HG03457 (cell line): ENCODE measurements around the gene BIN1.

ENCODE experiments used
- ATAC-seq: cut with Tn5 transposase; IDR thresholded peaks from one replicate; pipeline ENCODE4 v1.9.1; 2021; ENCODE audit warnings: moderate number of reproducible peaks; ENCODE audit not compliant: unreplicated experiment

The BIN1 gene

DNA sequence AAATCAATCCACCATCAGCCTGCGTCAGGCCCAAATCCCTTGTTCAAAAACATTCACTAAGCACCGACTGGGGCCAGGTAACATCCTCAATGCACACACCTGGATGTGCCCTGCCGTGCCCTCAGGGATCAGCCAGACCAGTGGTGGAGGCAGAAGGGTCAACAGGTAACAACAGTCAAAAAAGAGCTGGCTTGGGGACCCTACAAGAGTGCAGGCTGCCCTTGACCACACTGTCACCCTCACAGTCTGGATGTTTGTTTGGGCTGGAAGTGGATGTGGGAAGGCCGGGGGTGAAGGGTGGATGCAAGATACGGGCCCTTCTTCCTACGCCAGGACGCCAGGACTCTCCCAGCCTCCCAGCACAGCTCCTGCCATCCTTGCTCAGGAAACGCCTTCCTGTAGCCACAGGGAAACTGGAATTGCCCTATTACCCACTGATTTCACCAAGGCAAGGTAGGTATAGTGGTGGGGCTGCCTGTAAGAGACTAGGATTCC, 2.7 kb downstream of the BIN1 start:
- no peak for ATAC-seq

DNA sequence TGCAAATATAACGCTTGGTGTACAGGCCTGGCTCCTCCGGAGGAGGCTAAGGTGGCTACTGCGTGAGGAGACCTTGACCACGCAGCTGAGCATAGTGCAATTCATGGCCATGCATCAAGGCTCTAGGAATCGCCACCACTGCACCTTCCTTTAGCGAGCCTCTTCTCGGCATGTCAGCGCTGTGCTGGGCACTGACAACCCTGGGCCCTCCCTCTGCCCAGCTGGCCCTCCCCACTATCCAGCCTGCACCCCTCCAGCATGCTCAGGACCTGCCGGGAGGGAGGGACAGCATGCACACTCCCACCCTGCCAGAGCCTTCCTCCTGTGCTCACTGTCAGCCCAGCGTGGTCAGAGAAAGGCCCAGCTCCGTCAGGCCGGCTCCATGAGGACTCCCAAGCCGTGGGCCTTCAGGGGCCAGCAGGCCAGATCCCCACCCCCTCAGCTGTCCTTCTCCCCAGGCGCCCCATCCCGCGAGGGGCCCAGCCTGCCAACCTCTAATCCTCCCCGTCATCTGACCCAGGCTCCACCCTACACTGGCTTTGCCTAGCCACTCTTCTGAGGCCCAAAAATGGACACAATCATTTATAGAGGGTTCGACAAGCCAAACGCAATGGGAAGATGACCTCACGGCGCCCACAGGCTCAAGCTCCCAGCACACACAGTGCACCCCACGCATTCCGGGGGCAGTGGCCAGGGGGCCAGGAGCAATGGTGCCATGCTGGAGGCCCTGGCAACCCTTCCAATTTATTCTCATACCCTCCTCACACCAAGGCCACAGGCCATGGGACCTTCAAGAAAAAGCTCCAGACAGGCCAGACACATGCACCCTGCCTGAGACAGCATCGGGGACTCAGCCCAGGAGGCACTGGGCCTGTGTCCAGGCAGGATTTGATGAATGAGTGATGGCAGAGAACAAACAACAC, 3.5 kb downstream of the BIN1 start:
- no peak for ATAC-seq

DNA sequence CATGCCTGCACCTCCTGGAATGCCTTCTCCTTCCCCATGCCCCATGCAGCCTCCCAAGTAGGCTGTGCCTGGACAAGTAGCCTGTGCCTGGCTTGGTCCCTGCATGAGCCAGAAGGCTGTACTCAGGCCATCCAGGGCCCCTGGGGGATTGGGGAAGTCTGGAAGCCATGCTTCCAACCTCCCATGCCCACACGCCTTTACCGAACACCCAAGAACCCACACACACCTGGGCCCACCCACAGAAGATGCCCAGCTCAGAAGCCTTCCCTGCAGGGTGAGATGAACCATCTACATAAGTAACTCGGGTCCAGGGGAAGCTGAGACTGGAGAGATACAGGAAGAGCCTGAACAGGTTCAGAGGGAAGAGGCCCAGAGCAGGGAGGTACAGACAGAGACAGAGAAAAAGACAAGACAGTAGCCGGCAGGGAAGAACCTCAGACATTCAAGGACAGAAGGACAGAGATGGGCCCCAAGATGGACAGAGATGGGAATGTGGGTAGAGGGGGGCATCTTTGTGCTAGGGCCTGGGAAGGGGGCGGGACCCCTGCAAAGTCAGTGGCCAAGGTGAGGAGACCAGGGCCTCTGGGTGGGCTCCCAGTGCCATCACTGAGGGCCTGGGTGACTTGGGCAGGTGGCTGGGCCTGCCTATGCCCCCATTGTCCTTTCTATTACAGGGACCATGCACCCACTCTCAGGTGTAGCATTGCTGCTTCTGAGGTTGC, 4.3 kb downstream of the BIN1 start:
- ATAC-seq, result no peak

DNA sequence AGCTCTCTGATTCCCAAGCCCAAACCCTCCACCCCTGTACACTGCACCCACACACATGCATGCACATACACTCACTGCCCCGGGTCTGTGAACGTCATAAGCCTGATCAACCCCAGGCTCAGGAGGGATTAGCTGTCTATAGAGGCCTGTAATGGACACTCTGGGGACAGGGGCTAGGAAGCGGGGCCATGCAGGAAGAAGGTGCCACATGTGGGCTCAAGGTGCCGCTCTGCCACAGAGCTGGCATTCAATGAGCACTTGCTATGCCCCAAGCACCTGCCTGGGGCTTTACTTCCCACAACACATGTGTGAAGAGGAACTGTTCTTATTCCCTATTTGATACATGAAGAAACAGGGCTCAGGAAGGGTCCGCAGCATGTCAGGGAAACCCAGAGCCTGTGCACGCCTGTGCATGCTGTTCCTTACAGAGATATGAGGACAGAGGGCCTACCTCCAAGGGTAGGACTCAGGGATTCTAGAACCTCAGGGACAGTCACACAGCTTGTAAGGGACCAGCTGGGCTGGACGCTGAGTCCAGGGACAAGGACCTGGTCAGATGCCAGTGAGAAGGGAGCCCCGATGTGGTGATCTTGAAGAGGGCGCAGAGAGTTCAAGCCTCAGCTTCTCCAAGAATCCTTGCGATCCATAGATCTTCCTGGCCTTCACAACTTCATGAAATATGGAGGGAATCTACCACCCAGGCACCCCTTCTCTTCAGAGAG, 5.0 kb downstream of the BIN1 start:
- no peak for ATAC-seq

DNA sequence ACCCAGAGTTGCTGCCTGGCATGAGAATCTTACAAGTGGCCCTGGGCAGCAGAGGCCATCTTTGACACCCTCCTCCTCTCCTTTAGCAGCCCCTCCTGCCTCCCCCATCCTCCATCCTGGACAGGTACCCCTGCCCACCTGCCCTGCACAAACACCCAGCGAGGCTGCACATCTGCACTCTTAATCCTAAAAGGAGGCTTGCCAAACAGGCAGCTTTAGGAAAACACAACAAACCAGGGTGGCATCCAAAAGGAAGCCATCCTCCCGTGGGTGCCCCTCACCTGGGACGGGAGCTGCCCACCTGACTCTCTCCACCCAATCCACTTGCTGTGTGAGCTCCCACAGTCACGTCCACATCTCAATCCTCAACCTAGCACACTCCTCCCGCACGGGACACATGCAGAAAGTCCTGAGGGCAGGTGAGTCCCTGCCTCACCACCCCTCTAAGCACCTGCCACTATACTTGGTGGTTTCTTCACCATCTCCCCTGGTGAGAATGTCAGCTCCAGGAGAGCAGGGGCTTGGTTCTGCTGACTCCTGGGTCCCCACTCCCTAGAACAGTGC, 5.8 kb downstream of the BIN1 start:
- no peak for ATAC-seq

DNA sequence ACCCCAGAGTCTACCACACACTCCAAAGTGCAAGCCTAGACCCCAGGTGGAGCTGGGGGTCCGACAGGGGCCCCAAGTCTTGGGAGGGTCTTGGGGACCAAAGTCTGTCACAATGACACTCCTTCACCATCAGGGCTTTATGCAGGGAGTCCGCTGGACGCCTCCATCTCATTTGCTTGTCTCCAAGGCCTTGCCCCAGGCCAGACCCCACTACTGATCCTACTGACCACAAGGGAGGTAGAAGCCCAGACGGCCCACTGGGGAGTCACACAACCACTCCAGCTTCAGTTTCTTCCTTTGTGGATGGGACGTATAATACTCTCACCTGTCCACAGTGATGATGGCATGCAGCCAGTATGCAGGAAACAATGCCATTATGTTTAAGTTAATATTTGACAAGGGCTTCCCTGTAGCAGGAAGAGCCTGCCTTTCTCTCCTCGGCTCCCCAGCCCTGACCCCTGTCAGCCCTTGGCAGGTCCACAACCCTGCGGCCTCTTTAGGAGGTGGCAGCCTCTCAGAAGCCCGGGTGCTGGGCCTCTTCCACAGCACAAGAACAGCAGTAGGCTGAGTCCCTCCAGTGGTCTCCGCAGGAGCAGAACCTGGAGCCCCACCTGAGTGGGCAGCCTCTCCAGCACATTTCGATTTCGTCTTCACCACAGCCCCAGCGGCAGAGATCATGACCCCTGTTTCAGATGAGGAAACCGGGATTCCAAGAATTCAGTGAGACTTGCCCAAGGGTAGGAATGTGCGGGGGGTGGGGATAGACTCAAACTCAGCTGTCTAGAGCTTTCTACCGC, 6.5 kb downstream of the BIN1 start:
- no peak for ATAC-seq

DNA sequence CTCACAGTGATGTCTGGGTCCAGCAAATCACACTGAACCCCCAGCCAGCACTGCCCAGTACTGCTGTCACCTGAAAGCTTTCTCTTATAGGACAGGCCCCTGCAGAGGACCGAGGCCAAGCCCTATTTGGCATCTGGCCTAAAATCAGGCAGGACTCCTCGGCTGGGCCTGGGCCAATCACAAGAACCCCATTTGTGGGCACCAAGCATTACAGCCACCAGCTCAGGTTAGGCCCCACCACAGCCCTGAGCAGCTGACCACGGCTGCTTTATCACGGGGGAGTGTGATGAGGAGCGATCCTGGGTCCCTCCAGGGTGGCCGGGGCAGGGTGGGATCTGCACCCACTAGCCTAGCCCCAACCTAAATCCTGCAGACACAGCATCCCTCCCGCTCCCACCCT, 8.2 kb downstream of the BIN1 start:
- ATAC-seq, result no peak

DNA sequence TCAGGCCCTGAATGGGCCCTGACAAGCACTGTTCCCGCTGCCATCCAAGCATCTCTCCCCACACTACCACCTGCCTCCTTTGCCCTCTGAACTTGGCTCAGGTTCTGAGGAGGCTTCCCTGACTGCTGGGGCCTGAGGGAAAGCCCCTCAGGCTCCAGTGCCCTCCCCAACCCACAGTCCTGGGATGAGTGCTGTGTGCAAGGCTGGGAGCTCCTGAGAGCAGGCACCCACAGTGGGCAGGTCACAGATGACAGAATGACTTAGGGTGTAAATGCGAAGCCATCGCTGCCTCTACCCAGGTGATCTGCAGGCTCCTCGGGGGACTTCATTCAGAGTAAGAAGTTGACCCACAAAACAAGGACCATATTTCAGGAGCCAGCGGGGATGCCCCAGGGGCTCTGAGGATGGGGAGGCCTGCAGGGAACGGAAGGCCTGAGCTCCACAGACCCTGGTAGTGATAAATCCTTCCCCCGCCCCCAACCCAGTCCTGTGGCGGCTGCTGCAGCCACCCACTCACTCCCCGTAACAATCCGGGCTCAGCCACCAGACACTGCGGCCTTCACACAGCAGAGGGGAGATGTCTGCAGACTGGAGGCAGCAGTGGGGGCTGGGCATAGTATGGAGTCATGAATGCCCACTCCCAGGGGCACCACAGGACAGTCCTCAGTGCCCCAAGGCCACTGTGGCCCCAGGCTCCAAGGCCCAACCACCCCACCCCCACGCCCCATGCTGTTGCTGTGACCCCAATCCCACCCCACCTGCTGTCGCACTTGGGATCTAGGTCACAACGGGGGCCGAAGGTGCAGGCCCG, 8.9 kb downstream of the BIN1 start:
- ATAC-seq, result no peak

DNA sequence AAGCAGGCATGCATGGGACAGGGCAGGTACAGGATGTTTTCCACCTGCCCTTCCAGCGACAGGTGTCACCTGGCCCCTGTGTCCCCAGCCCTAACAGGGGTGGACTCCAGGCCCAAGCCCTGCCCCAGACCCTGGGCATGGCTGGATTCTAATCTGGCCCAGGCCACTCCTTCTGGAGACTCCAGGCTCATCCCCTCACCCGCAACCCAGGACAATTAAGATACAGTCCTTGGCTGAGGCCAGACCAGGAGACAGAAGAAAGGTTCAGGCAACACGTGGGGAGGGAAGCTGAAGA, 9.5 kb downstream of the BIN1 start:
- no peak for ATAC-seq

DNA sequence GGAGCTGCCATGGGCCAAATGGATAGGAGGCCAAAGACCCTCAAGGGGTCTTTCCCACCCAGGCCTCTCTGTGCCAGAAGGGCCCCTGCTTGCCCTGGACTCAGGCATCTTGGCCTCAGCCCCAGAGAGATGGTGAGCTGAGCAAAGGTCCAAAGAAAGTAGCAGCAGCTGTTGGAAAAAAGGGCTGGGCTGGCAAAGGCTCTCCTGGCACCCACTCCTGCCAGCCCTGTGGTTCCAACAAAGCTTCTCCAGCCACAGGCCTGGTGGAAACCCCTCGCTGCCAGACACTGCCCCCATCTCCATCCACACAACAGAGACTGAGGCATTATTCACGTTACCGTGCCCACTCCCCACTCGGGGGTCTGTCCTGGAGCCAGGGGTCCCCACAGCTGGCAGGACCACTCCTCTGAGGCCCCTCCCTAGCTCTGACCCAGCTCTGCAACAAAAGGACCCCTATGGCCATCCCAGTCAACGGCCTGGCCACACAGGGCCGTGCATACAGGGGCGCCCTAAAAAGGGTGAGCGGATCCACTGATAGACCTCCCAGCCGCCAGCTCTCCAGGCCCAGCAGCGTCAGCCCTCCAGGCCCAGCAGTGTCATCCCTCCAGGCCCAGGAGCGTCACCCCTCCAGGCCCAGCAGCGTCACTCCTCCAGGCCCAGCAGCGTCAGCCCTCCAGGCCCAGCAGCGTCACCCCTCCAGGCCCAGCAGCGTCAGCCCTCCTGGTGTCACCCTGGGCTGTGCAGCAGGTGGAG, 10.1 kb downstream of the BIN1 start:
- no peak for ATAC-seq

DNA sequence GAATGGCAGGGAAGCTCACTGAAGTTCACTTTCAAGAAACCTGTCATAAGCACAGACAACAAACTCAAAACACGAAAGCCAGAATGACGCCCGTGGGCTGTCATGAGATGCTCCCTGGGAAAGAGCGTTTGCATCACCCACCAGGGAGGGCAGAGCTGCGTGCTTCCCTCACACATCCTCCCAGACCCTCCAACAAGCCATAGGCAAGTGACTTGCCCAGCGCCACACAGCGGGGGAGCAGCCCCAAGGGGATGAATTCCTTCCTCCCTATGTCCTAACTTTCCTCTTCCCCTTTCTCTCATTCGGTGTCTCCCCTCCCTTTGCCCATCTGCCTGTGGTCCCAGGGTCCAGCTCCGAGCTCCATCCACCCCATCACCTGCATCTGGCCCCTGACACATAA, 10.7 kb downstream of the BIN1 start:
- ATAC-seq, result no peak

DNA sequence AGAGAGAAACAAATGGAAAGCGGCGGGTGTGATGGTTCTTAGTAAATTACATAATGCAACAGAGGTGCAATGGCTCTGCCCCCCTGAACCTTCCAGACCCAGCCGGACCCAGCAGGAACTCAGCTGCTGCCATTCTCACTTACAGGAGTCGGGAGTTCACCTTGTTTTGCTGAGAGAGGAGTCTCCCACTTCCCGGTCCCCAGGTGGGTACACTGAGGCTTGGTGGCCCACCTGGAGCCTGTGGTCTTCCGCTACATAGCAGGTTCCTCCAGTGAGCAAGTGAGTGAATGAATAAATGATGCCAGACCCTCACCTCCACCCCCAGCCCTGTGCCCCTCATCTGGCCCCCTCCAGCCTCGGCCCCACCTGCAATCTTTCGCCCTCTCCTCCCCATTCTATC, 11.2 kb downstream of the BIN1 start:
- no peak for ATAC-seq

DNA sequence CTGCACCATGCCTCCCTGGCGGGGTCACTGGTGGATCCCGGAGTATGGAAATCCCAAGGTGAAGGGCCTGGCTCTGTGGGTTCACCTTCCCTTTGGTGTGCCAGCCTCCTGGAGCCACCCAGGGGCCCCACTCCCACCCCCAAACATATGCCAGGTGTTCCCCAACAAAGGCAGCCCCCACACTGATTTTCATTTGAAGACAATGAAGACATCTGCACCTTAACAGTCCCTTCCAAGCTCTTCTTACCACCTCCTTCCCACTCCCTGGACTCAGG, 11.7 kb downstream of the BIN1 start:
- ATAC-seq, result no peak

DNA sequence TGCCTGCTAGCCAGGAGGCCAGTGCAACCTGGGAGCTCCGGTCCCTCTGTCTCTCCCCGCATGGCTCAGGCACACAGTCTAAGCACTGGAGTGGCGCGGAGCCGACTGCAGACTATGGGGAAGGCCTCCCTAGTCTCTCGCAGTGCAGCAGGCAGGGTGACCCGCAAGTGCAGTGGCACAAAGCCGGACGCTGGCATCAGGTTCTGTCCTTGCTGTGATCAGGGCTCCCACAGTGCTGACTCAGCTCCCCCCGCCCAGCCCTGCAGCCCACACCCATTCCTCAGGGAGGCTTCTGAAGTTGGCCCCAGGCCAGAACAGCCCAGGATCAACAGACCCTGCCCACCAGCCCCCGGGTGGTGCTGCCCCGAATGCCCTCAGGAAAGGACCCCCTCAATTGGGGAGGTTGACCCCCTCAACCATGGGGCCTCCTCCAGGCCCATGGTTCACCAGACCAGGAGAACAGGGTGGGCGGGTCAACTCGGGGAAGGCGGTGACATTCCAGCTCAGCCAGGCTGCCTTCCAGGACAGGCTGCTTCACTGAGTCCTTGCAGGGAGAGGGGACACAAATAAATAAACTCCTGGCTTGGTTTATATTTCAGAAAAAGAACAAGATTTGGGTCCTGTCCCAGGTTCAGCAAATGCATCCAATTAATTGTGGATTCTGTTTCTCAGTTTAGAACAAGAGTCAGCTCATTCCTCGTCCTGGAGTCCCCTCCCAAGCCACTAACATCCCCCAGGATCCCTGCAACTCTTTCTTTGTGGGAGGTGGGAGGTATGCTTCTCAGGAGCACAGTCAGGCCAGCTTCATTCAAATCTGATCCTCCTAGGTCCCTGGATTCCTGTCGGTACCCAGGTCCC, 12.2 kb downstream of the BIN1 start:
- ATAC-seq, result no peak

DNA sequence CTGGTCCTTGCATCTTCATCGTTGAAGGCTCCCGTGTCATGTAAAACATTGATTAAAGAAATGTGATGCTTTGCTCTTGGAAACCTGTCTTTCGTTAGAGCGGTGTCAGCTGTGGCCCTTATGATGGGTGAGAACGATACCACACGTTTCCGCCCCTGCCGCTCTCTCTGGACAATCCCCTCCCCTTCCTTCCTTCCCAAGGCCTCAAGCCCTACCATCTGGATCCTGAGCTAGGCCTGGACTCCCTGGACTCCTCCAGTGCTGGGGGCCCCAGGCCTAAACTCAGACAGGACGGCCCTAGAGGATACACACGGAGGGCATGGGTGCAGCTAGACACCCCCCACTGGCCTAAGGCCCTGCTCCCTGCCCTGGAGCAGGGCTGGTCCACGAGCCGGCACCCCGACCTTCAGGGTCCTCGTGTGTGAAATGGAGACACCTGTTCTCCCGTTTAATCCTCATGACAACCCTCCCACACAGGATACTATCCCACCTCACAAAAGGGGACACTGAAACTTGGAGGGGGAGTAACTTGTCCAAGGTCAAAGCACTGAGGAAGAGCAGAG, 13.2 kb downstream of the BIN1 start:
- ATAC-seq, result no peak

DNA sequence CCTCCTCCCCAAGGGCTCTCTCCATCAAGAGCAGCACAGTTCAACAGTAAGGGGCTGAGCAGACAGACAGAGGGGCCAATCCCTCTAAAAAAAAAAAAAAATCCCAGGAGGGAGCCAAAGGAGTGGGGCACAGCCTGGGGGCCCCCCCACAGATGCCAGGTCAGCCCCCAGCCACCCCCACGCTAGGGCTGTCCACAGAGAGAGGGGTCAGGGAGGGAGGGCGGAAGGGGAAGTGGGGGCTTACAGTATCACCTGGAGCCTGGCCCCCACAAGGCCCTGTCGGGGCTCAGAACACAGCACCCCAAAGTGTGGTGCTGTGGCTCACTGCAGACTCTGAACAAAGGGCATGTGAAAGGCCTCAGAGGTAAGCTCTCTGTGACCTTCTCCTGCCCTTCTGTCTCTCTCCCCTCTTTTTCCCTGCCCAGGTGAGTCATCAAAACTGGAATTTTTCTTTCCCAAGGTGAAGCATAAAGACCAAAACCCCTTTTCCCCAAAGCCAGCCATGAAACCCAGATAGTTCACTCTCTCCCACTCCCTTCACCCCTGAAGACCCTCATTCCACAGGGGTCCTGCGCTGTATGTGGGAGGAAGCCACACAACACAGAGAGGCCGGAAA, 13.9 kb downstream of the BIN1 start:
- ATAC-seq, result no peak

DNA sequence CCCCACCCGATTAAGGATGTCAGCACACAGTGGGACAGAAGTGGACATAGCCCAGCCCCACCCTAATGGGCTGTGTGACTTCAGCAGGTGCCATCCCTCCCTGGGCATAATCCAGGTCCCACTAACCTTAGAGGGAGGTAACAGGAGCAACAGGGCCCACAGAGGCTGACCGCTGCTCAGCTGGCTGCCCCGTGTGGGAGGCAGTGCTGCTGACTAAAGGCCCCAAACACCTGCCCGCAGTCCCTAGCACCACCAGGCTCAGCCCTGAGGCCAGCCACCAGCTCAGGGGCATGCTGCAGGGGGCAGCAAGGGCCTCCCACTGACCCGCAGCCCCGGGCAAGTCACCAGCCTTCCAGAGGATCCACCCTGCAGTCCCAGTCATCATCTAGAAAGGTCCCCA, 14.6 kb downstream of the BIN1 start:
- no peak for ATAC-seq

DNA sequence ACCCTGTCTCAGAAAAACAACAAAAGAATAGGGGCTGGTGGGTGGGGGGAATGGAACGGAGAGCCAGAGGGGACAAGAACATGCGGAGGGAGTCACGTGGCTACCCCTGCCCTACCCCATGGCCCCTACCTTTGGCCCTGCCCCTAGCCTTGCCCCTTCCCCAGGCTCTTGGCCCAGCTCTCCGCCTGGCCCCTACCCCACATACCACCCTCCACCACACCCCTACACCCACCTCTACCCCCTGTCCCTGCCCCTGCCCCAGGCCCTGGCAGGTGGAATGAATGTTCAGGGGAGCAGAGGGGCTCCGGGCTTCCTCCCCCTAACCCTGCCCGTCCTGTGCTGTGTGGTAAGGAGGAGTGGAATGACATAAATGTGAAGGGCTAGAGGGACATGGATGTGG, 15.1 kb downstream of the BIN1 start:
- ATAC-seq, result no peak
